ENCODE results near the gene NMUR1.

Gene NMUR1

DNA sequence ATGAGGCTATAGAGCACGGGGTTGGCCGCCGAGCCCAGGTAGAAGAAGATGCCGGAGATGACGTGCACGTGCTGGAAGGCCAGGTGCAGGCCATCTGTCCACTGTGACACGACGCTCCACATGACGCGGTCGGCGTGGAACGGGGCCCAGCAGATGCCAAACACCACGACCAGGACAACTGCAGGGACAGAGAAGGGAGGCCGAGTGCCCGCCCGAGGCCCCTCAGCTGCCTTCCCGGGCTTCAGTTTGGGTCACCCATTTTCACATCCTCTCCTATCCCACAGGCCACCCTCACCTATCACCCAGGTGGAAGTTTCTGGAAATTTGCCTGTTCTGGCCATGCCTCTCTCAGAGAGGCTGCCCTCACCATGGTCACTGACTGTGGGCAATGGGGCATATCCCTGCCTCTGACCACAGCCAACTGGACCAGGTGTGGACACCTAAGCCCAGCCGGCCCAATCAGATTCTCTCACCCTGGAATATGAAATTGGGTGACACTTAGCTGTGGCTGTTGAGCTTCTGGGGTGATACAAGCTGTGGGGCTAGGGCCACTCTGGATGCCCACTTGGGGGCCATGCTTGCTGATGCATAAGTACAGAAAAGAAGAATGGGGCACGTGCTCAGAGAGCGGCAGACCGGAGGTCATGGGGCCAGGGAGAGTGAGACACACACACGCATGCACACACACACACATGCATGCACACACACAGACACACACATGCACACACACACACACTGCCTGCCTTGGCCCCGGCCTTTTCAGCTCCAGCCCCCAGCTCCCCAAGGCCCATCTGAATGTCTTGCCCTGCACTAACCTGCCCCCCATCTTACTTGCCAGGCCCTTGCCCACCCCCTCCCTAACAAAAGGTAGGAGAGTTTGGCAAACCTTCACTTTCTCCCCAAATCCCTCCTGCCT, 4.7 kb downstream of the NMUR1 start:
- DNase-seq, result no peak

DNA sequence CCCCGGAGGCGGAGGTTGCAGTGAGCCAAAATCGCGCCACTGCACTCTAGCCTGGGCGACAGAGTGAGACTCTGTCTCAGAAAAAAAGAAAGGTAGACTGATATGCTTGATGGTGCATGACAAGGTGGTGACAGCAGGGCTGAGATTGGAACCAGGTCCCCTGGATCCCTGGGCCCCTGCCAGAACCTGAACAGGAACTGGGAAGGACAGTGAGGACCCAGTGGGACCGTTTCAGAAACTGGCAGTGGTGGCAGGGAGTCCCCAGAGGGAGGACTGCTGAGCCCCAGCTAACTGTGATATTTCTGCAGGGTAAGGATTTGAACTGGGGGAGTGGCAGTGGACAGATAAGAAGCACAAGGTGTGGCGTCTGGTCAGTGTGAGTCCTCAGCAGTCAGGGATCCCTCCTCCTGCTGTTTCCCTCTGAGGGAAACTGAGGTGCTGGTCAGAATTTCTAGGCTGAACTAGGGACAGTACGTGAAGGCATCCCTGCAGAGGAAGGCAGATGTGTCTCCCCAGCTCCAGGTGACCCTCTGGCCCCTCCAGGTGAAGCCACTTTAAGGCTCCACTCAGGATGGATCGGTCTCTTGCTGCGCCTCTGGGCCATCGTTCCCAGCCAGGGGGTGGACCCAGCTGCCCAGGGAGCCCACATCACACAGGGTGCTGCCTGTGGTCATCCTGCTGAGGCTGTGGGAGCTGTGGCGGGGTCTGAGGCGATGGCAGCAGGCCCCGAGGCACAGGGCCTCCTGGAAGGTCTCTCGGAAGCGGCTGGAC, 5.6 kb downstream of the NMUR1 start:
- no peak for DNase-seq

- DNase-seq, result no peak
Measured at GRCh38 chr2:231523451-231524285, 6.6 kb downstream of the NMUR1 start.

- DNase-seq, result no peak
Measured at GRCh38 chr2:231522418-231523180, 7.6 kb downstream of the NMUR1 start.

- DNase-seq, result no peak
Measured at GRCh38 chr2:231521443-231521842, 8.8 kb downstream of the NMUR1 start.

- DNase-seq, result no peak
Measured at GRCh38 chr2:231519975-231520555, 10.2 kb downstream of the NMUR1 start.

DNA sequence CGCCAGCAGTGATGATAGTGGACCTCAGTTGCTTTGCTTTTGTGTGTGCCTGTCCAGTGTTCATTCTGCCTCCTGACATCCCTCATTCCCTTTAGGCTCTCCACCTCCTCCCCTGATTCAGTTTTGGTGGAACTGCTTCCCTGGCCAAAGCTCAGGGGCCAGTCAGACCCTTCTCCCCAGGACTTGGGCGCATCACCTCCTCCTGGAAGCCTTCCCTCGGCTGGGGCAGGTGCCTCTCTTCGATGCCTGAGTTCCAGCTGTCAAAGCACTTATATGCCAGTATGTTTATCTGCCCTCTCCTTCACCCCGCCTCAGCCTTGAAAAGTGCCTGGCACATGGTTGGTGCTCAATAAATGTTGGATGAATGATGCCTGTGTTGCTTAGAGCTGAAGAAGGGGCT, 11.5 kb downstream of the NMUR1 start:
- no peak for DNase-seq

DNA sequence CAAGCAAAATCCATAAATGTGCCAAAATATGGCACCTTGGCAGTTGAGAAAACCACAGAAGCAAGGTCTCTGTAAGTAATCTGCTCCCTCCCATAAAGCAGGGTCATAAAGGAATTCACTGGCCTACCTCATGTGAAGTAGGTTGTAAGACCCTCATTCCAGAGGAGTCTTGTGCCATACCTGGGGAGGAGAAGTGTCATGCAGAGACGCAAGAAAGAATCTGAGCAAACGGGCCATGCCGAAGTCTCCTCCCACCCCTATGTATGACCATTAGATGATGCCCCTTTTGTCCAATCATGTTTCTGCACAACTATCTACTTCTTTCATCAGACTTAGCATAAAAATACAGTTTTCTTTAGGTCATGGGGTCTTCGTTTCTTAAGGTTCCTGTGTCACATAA, 14.6 kb downstream of the NMUR1 start:
- no peak for DNase-seq

GRCh38 chr2:231514951-231515297, 15.3 kb downstream of the NMUR1 start:
- DNase-seq, result no peak

- peak; percentile 96 for DNase-seq
Measured at GRCh38 chr2:231514225-231514950, 15.9 kb downstream of the NMUR1 start.

GRCh38 chr2:231513746-231514224, 16.5 kb downstream of the NMUR1 start:
- DNase-seq, result no peak

DNA sequence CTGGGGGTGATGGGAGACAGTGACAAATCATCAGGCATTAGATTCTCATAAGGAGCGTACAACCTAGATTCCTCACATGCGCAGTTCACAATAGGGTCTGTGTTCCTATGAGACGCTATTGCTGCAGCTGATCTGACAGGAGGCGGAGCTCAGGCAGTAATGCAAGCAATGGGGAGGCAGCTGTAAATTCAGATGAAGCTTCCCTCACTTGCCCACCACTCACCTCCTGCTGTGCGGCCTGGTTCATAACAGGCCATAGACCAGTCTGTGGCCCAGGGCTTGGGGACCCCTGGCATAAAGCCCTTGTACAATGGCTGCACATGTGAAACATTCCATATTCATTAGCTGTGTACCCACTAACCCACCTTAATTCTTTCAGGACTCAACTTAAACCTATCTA, 18.0 kb downstream of the NMUR1 start:
- peak; percentile 79 for DNase-seq

DNA sequence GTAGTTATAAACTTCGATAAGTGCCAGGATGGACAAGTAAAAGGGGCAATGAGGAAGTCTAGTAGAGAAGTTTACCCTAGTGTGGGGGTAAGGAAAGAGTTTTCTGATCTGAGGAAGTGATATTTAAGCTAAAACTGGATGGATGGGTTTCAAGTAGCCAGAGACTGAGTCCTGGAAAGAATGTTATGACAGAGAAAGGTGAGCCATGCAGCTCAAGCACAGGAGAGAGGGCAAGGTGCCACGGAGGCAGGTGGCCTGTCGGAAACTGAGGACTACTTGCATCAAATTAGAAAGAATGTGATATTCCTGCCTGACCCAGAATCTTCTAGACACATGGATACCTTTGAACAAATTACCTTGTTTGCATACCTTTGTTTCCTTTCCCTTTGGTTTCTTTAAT, 26.5 kb downstream of the NMUR1 start:
- DNase-seq, result no peak

- DNase-seq, result no peak
Measured at GRCh38 chr2:231502596-231502995, 27.6 kb downstream of the NMUR1 start.

DNA sequence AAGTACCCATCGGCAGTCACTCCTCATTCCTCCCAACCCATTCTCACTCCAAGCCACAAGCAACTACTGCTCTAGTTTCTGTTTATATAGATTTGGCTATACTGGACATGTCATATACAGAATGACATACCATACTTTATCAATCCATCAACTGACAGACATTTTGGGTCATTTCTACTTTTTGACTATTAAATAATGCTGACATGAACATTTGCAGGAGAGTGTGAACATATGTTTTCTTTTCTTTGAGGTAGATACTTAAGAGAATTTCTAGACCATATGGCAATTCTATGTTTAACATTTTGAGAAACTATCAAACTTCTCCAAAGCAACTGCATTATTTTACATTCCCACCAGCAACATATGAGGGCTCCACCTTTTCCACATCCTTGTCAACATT, 32.6 kb downstream of the NMUR1 start:
- DNase-seq, result no peak

GRCh38 chr2:231494669-231495068, 35.6 kb downstream of the NMUR1 start:
- DNase-seq, result no peak

DNA sequence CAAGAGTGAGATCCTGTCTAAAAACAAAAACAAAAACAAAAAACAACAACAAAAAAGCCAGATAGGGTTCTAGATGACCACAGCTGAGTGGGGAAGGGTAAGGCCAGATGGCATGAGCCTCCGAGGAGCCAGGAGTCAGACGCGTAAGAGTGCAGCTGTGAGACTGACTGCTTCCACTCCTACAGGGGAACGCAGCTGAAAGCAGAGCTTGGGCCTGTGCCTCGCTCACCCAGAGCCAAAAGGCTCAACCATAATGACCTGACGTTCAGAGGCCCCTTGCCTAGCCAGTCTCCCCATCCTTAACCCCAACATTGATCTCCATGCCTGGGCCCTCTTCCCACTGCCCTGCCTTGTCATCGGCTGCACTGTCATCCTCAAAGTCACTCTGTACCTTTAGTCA, 39.4 kb downstream of the NMUR1 start:
- no peak for DNase-seq

DNA sequence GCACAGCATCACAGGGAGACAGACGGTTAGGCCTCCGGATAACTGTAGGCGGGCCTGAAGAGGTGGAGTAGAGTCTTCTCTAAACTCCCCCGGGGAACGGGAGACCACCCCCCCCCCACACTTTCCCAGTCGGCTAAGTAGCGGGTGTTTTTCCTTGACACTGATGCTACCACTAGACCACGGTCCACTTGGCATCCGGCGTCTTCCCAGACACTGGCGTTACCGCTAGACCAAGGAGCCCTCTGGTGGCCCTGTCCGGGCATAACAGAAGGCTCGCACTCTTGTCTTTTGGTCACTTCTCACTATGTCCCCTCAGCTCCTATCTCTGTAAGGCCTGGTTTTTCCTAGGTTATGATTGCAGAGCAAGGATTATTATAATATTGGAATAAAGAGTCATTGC, 40.3 kb downstream of the NMUR1 start:
- no peak for DNase-seq

GRCh38 chr2:231488331-231488730, 41.9 kb downstream of the NMUR1 start:
- no peak for DNase-seq

- no peak for DNase-seq
Measured at GRCh38 chr2:231486851-231487596, 43.2 kb downstream of the NMUR1 start.

All from retina (tissue), 1 donor.